Mesothelial cell of epicardium (in vitro differentiated cells): Measurements from ENCODE around the gene ZFYVE9. TPM values are rescaled to one million over a fixed set of nuclear protein-coding genes. Genes with fewer than 3 reads are reported as not detected.

Source experiments
- DNase-seq, 2 experiments: peaks; one replicate each; pipeline ENCODE4 v3.0.0; 2021; ENCODE audit warnings: low spot score in 2 of 2; ENCODE audit not compliant: unreplicated experiment in 2 of 2
- H3K27ac Mint-ChIP-seq: 2 replicates; pipeline ENCODE4 v1.8.0; 2021; ENCODE audit warnings: mixed read lengths
- H3K27me3 Mint-ChIP-seq: 2 replicates; pipeline ENCODE4 v1.8.0; 2021; ENCODE audit warnings: low read depth, mixed read lengths
- H3K36me3 Mint-ChIP-seq: 2 replicates; pipeline ENCODE4 v1.8.0; 2021; ENCODE audit warnings: mixed read lengths
- H3K4me1 Mint-ChIP-seq: 2 replicates; pipeline ENCODE4 v1.8.0; 2021; ENCODE audit warnings: mixed read lengths
- H3K4me3 Mint-ChIP-seq: 2 replicates; pipeline ENCODE4 v1.8.0; 2021; ENCODE audit warnings: mild to moderate bottlenecking, moderate library complexity, mixed read lengths
- H3K9me3 Mint-ChIP-seq: 2 replicates; pipeline ENCODE4 v1.8.0; 2021; ENCODE audit warnings: mixed read lengths
- CTCF ChIP-seq: fragments of 200-600 bp; sonication (generic); IDR thresholded peaks from one replicate; pipeline ENCODE4 v1.5.0; 2021; ENCODE audit warnings: antibody characterized with exemption; ENCODE audit not compliant: unreplicated experiment
- total RNA-seq: library from RNA; stranded (reverse); gene quantifications from 3 replicates; pipeline ENCODE4 v1.2.1, GENCODE V29; 2021

ZFYVE9 gene
- total RNA-seq, 1 donor from 2014 or later: 33.3 TPM

- Mint-ChIP-seq H3K36me3 (peaks cover 2% of the 10 kb centered on the region), H3K4me3 (no peak overlapping the region), H3K4me1 (peaks cover 12% of the 10 kb centered on the region), H3K9me3 (peaks cover 6% of the 10 kb centered on the region), H3K27me3 (no peaks in the 10 kb centered on the region), H3K27ac (peak overlapping the region; percentile 32)
- DNase-seq: no peak
- no peak for TF ChIP-seq CTCF
Measured at GRCh38 chr1:52192024-52192423, 50.1 kb downstream of the ZFYVE9 start.

GRCh38 chr1:52192436-52192835, 50.5 kb downstream of the ZFYVE9 start:
- no peak overlapping the region for H3K27ac Mint-ChIP-seq
- TF ChIP-seq CTCF: no peak
- no peaks in the 10 kb centered on the region for H3K27me3 Mint-ChIP-seq
- H3K9me3 Mint-ChIP-seq: peaks cover 2% of the 10 kb centered on the region
- H3K4me3 Mint-ChIP-seq: no peak overlapping the region
- no peak for DNase-seq
- peaks cover 12% of the 10 kb centered on the region for H3K4me1 Mint-ChIP-seq
- peaks cover under 1% of the 10 kb centered on the region for H3K36me3 Mint-ChIP-seq

GRCh38 chr1:52193985-52194384, 52.1 kb downstream of the ZFYVE9 start:
- Mint-ChIP-seq H3K4me3 (no peak overlapping the region), H3K27ac (no peak overlapping the region), H3K27me3 (no peaks in the 10 kb centered on the region), H3K9me3 (no peaks in the 10 kb centered on the region), H3K4me1 (peaks cover 12% of the 10 kb centered on the region), H3K36me3 (peaks cover 7% of the 10 kb centered on the region)
- no peak for TF ChIP-seq CTCF
- no peak for DNase-seq

GRCh38 chr1:52195161-52195560, 53.3 kb downstream of the ZFYVE9 start:
- H3K4me3 Mint-ChIP-seq: no peak overlapping the region
- H3K27me3 Mint-ChIP-seq: no peaks in the 10 kb centered on the region
- H3K4me1 Mint-ChIP-seq: peaks cover 12% of the 10 kb centered on the region
- H3K27ac Mint-ChIP-seq: no peak overlapping the region
- peaks cover 13% of the 10 kb centered on the region for H3K36me3 Mint-ChIP-seq
- H3K9me3 Mint-ChIP-seq: peaks cover 5% of the 10 kb centered on the region
- TF ChIP-seq CTCF: no peak
- DNase-seq: no peak

GRCh38 chr1:52203935-52204625, 62.2 kb downstream of the ZFYVE9 start:
- Mint-ChIP-seq H3K27me3 (no peaks in the 10 kb centered on the region), H3K4me1 (peaks cover 10% of the 10 kb centered on the region), H3K4me3 (no peak overlapping the region), H3K9me3 (peaks cover 13% of the 10 kb centered on the region), H3K27ac (peak overlapping the region; percentile 75), H3K36me3 (peaks cover 16% of the 10 kb centered on the region)
- no peak for DNase-seq
- no peak for TF ChIP-seq CTCF
